GM23248 (cell line): ENCODE measurements around the gene ARHGAP26.

Experiments used
- EZH2 ChIP-seq: fragments of 200-600 bp; sonication (generic); IDR thresholded peaks from 2 replicates; pipeline ENCODE4 v1.6.1; 2018; ENCODE audit warnings: antibody characterized with exemption, mild to moderate bottlenecking; ENCODE audit not compliant: insufficient read depth, poor library complexity, severe bottlenecking
- EZH2phosphoT487 ChIP-seq: fragments of 200-600 bp; sonication (generic); IDR thresholded peaks from 2 replicates; pipeline ENCODE4 v1.6.1; 2018; ENCODE audit warnings: antibody characterized with exemption, moderate library complexity, mild to moderate bottlenecking, low read depth; ENCODE audit not compliant: insufficient read depth

DNA sequence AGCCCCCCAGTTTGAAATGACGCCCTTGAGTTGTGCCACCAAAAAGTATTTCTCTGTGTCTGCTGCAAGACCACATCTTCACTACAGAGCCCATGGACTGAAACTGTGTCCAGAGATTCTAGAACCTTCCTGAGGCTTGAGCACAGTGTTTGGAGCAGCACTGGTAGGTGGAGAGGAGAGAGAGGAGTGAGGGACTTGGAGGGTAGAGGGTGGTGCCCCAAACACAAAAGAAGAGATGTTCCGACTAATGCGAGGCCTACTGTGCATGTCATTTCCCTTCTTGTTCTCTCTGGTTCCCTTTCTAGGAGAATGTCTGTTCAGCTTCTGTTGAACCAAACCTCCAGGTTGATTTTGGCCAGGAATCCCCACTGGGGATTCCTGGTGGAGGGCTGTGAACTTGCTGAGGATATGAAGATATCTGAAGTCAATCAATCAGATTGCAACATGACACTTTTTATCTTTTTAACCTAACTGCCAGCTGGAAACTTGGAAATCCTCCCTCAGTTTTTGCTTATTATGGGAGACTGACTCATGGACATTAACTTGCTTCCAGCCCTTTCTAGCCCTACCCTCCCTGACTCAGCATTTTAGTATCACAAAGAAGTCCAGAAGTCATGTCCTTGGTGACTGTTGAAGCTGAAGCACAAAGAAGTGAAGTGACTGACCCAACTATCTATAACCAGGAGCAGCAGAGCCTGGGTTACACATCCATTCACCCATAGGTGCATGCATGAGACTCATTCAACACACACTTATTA, 478.8 kb downstream of the ARHGAP26 start:
- TF ChIP-seq EZH2 (no peak), EZH2phosphoT487 (no peak)
